HG03280 (cell line): ENCODE results near the gene RANGAP1.

Experiments
- ATAC-seq: cut with Tn5 transposase; IDR thresholded peaks from one replicate; pipeline ENCODE4 v1.9.1; 2021; ENCODE audit warnings: mild to moderate bottlenecking, moderate library complexity; ENCODE audit not compliant: unreplicated experiment

Gene RANGAP1

GRCh38 chr22:41204066-41204465, 81.9 kb downstream of the RANGAP1 start:
- no peak for ATAC-seq

- ATAC-seq = no peak
Measured at GRCh38 chr22:41203118-41203517, 82.9 kb downstream of the RANGAP1 start.

- ATAC-seq = no peak
Measured at GRCh38 chr22:41201141-41201540, 84.8 kb downstream of the RANGAP1 start.

GRCh38 chr22:41198027-41198580, 87.9 kb downstream of the RANGAP1 start:
- no peak for ATAC-seq

- peak; percentile 85 for ATAC-seq
Measured at GRCh38 chr22:41197038-41197972, 88.7 kb downstream of the RANGAP1 start.
